Measurements from ENCODE around the gene TNNT3. TPM values are rescaled to one million over a fixed set of nuclear protein-coding genes. Genes with fewer than 3 reads are reported as not detected.
"Not testable (repeated sequence)": the region's sequence is repeated elsewhere in the genome, so short reads cannot be mapped to it uniquely, and the experiment has no call there.

TNNT3 gene
- total RNA-seq, 1 donor from 2014 or later, result not detected

DNA sequence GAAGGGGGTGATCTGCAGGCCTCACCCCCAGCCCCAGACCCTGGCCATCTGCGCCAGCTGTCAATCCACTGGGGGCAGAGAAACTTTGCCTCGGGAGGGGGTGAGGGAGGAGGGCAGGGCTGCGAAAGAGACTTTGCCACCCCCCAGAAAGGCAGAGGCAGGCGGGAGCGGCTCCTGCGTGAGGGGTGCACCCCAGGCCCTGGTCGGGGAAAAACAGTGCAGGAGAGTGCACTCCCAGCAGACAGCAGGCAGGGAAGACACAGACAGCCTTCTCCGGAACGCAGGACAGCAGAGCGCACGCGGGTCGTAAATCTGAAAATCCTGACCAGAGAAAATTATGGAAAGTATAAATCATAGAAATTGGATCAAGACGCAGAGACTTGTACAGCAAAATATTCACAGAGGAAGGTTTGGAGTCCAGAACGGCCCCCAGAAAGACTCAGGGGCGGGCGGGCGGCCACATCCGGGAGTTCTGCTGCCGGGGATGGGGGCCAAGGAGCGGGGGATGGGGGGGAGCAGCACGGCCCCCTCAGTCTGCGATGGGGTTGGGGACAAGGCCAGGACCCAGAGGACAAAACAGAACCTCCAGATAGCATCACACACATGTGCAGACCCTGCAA is 19.6 kb downstream of the TNNT3 start:
- H3K36me3 ChIP-seq (ENCODE audit: control insufficient read depth, insufficient read depth, low read length), result no peaks in the 10 kb centered on the region
- TF ChIP-seq, protein P1, sequence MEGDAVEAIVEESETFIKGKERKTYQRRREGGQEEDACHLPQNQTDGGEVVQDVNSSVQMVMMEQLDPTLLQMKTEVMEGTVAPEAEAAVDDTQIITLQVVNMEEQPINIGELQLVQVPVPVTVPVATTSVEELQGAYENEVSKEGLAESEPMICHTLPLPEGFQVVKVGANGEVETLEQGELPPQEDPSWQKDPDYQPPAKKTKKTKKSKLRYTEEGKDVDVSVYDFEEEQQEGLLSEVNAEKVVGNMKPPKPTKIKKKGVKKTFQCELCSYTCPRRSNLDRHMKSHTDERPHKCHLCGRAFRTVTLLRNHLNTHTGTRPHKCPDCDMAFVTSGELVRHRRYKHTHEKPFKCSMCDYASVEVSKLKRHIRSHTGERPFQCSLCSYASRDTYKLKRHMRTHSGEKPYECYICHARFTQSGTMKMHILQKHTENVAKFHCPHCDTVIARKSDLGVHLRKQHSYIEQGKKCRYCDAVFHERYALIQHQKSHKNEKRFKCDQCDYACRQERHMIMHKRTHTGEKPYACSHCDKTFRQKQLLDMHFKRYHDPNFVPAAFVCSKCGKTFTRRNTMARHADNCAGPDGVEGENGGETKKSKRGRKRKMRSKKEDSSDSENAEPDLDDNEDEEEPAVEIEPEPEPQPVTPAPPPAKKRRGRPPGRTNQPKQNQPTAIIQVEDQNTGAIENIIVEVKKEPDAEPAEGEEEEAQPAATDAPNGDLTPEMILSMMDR (IDR thresholded peaks at IDR 0.05; ENCODE audit: insufficient read depth, low read length, poor library complexity, severe bottlenecking), result no peak
- peaks cover 5% of the 10 kb centered on the region for H3K27me3 ChIP-seq (ENCODE audit: control insufficient read depth, insufficient read depth, low read length)
- DNase-seq (ENCODE audit: low read depth), result no peak
- no peak overlapping the region for H3K4me3 ChIP-seq (ENCODE audit: low read depth, low read length)

DNA sequence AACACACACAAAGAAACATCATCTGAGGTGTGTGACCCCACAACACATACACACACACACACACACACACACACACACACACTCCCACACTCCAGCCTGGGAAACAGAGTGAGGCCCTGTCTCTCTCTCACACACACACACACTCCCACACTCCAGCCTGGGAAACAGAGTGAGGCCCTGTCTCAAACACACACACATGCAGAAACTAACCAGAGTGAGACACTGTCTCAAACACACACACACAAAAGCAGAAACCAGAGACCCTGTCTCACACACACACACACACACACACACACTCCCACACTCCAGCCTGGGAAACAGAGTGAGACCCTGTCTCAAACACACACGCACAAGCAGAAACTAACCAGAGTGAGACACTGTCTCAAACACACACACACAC is 20.3 kb downstream of the TNNT3 start:
- DNase-seq (ENCODE audit: low read depth), result peak; percentile 1

DNA sequence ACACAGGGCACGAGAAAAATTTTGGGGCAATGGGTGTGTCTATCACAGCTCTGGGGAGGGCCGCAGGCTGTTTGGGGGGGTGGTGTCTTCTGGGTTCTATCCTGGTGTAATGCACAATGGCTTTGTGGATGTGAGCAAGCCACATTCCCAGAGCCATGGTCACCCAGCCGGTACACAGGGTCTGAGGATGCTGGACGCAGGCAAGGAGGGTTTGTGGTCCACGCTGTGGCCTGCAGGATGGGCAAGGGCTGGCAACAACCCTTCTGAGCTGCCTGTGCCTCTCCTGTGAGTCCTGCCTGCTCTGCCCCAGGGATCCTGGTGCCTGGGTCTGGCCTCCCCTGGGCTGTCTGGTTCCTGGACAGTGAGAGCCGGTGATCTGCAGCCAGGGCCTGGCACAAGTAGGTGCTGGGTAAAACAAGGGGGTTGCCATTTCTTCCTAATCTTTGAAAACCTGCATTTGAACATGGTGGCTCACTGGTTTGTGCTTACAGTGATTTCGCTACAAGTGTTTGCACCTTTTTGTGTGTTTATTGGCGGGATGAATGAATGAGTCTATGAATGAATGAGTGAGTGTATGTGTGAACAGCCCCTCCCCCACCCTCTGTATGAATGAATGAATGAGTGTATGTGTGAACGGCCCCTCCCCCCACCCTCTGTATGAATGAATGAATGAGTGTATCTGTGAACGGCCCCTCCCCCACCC is 23.2 kb downstream of the TNNT3 start:
- no peak for DNase-seq (ENCODE audit: low read depth)
- Histone ChIP-seq H3K27me3 (ENCODE audit: control insufficient read depth, insufficient read depth, low read length) (peaks cover 3% of the 10 kb centered on the region), H3K36me3 (ENCODE audit: control insufficient read depth, insufficient read depth, low read length) (no peaks in the 10 kb centered on the region), H3K4me3 (ENCODE audit: low read depth, low read length) (no peak overlapping the region)
- TF ChIP-seq, protein P1 (IDR thresholded peaks at IDR 0.05; ENCODE audit: insufficient read depth, low read length, poor library complexity, severe bottlenecking), result no peak

More for the DNA sequence above, 20.3 kb downstream of the TNNT3 start:
- not testable (repeated sequence) for H3K36me3 ChIP-seq (ENCODE audit: control insufficient read depth, insufficient read depth, low read length); H3K4me3 ChIP-seq (ENCODE audit: low read depth, low read length); H3K27me3 ChIP-seq (ENCODE audit: control insufficient read depth, insufficient read depth, low read length)

DNA sequence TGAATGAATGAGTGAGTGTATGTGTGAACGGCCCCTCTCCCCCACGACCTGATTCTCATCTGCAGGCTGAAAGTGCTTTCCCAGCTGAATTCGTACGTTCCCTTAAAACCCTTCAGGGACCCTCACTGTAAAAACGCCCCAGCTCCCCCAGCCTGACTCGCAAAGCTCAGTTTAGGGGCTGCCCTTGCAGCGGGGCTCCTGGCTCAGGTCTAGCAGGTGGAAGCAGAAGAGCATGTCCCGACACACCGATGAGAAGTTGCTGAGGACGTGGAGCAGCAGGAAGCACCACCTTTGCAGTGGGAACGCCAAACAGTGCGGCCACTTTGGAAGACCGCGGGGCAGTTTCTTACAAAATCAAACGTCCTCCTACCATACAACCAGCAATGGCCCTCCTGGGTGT is 24.1 kb downstream of the TNNT3 start:
- DNase-seq (ENCODE audit: low read depth), result no peak
- TF ChIP-seq, protein P1 (IDR thresholded peaks at IDR 0.05; ENCODE audit: insufficient read depth, low read length, poor library complexity, severe bottlenecking), result no peak
- Histone ChIP-seq H3K27me3 (ENCODE audit: control insufficient read depth, insufficient read depth, low read length) (peaks cover 3% of the 10 kb centered on the region), H3K36me3 (ENCODE audit: control insufficient read depth, insufficient read depth, low read length) (no peaks in the 10 kb centered on the region), H3K4me3 (ENCODE audit: low read depth, low read length) (no peak overlapping the region)

DNA sequence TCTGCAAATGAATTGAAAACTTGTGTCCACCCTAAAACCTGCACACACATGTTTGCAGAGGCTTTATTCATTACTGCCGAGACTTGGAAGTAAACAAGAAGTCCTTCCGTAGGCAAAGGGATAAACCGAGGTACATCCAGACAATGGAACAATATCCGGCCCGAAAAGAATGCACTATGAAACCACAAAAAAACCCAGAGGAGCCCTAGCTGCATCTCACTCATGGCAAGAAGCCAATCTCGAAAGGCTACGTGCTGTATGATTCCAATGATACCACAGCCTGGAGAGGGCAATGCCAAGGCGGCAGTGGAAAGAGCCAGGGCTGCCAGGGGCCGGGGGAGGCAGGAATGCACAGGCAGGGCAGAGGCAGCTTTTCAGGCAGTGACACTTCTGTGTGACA is 24.5 kb downstream of the TNNT3 start:
- TF ChIP-seq, protein P1 (IDR thresholded peaks at IDR 0.05; ENCODE audit: insufficient read depth, low read length, poor library complexity, severe bottlenecking), result no peak
- DNase-seq (ENCODE audit: low read depth), result no peak
- H3K36me3 ChIP-seq (ENCODE audit: control insufficient read depth, insufficient read depth, low read length), result no peaks in the 10 kb centered on the region
- no peak overlapping the region for H3K4me3 ChIP-seq (ENCODE audit: low read depth, low read length)
- H3K27me3 ChIP-seq (ENCODE audit: control insufficient read depth, insufficient read depth, low read length), result peaks cover 2% of the 10 kb centered on the region

DNA sequence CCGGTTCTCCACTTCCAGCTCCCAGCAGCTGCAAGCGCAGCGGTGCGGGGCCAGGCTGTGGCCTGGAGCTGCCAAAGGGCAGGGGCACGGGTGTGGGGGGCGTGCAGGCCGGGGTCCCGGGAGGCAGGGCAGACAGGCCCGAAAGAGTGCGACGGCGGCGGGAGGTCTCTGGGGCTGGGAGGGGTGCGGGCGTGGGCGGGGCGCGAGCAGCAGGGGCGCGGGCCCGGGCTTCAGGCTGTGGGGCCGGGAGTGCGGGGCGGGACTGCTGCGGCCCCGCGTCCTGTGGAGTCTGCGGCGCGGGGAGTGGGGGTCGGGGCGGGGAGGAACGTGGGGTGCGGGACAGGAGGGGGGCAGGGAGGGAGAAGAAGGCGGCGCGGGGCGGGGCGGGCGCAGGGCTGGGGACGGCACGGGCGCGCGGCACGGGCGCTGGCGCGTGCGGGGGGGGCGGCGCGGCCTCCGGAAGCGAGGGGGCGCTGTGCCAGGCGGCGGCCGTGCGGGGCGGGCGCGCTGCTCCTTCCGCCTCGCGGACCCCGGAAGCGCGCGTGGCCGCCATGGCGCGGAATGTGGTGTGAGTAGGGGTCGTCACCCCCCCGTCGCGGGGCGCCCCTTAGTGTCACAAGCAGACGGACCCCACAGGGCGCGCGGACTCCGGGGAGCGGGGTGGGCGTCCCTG is 27.4 kb downstream of the TNNT3 start, which contains the start of gene MRPL23:
Gene MRPL23 (plus strand): TSS at position 521 of the 673 bp plus-strand sequence. CDS start 31 bp downstream, at position 552.
- Histone ChIP-seq H3K4me3 (ENCODE audit: low read depth, low read length) (no peak within 1 kb of the TSS), H3K27me3 (ENCODE audit: control insufficient read depth, insufficient read depth, low read length) (no peaks in the 10 kb centered on the region), H3K36me3 (ENCODE audit: control insufficient read depth, insufficient read depth, low read length) (no peaks in the 10 kb centered on the region)
- TF ChIP-seq, protein P1 (IDR thresholded peaks at IDR 0.05; ENCODE audit: insufficient read depth, low read length, poor library complexity, severe bottlenecking), result no peak
- DNase-seq (ENCODE audit: low read depth), result no peak
